Ascending aorta (tissue), 2 donors: ENCODE results near the gene RHOT2. TPM values are rescaled to one million over a fixed set of nuclear protein-coding genes. Genes with fewer than 3 reads are reported as not detected.

Source experiments
- DNase-seq, 2 donors: peaks; one replicate each; pipeline ENCODE4 v3.0.0-alpha.2; 2019; ENCODE audit warnings: low spot score in 2 of 2
- H3K27ac ChIP-seq, 2 donors: fragments of 200-600 bp; sonication (generic); one replicate each; pipeline ENCODE4 v1.5.1; 2016 to 2017; ENCODE audit warnings: mild to moderate bottlenecking in 1 of 2
- H3K27me3 ChIP-seq: fragments of 200-600 bp; sonication (generic); one replicate; pipeline ENCODE4 v1.5.1; 2017
- H3K36me3 ChIP-seq, 2 donors: fragments of 200-600 bp; sonication (generic); one replicate each; pipeline ENCODE4 v1.5.1; 2016
- H3K4me1 ChIP-seq, 2 donors: fragments of 200-600 bp; sonication (generic); one replicate each; pipeline ENCODE4 v1.5.1; 2016 to 2017; ENCODE audit warnings: mild to moderate bottlenecking in 1 of 2
- H3K4me3 ChIP-seq, 2 donors: fragments of 200-600 bp; sonication (generic); one replicate each; pipeline ENCODE4 v1.5.1; 2016 to 2017; ENCODE audit warnings: mild to moderate bottlenecking in 1 of 2
- H3K9me3 ChIP-seq, 2 donors: fragments of 200-600 bp; sonication (generic); one replicate each; pipeline ENCODE4 v1.5.1; 2016
- CTCF ChIP-seq, 3 experiments: fragments of 200-600 bp in 2 of 3; fragments of 450-650 bp in 1 of 3; sonication (generic) in 2 of 3; IDR thresholded peaks; one replicate each; pipeline ENCODE4 v1.5.1; 2016 to 2019; ENCODE audit warnings: antibody characterized with exemption in 3 of 3, mild to moderate bottlenecking in 1 of 3, moderate library complexity in 1 of 3
- intact Hi-C: fragments of 100-400 bp; cut with DNase I; formaldehyde crosslinking; loops from one replicate; pipeline ENCODE4 v1.15.1; 2023
- total RNA-seq: library from RNA; depleted of rRNA; stranded (reverse); fragments of >200 nt; gene quantifications from one replicate; pipeline ENCODE4 v1.1.0, GENCODE V29; 2016

RHOT2 gene
- total RNA-seq, 1 donor from 2014 or later, result 41.8 TPM

- Histone ChIP-seq H3K27me3 (no peaks in the 10 kb centered on the region), H3K27ac (peak within 1 kb of the TSS; percentile 83 to 87), H3K36me3 (no peaks in the 10 kb centered on the region), H3K4me3 (peak within 1 kb of the TSS; percentile 76 to 91), H3K4me1 (peaks cover 9 to 19% of the 10 kb centered on the region in 2 donors), H3K9me3 (no peaks in the 10 kb centered on the region)
- intact Hi-C loops, result loop anchor here (1.0 kb wide), 1 partner anchor 12 kb away; no protein-coding TSS in a partner anchor
- no peak for TF ChIP-seq CTCF (IDR thresholded peaks at IDR 0.05)
- peak; percentile 71 to 95 for DNase-seq
Measured at GRCh38 chr16:648781-649589, 18.9 kb upstream of the RHOT2 start, which contains the start of gene WDR90. Gene WDR90, plus strand, starts transcription at chr16:649365. Its CDS starts 52 bp downstream, at chr16:649417.

- no peaks in the 10 kb centered on the region for H3K27me3 ChIP-seq
- peak overlapping the region in 1 of 2 donors; percentile 87 for H3K27ac ChIP-seq
- H3K4me1 ChIP-seq, result peaks cover 9 to 19% of the 10 kb centered on the region in 2 donors
- no peaks in the 10 kb centered on the region for H3K36me3 ChIP-seq
- no peak for DNase-seq
- no peak for TF ChIP-seq CTCF (IDR thresholded peaks at IDR 0.05)
- H3K9me3 ChIP-seq, result no peaks in the 10 kb centered on the region
- peak overlapping the region; percentile 76 to 91 for H3K4me3 ChIP-seq
- intact Hi-C loops, result loop anchor here (1.0 kb wide), 1 partner anchor 12 kb away; no protein-coding TSS in a partner anchor
Measured at GRCh38 chr16:649631-650030, 18.3 kb upstream of the RHOT2 start.

DNA sequence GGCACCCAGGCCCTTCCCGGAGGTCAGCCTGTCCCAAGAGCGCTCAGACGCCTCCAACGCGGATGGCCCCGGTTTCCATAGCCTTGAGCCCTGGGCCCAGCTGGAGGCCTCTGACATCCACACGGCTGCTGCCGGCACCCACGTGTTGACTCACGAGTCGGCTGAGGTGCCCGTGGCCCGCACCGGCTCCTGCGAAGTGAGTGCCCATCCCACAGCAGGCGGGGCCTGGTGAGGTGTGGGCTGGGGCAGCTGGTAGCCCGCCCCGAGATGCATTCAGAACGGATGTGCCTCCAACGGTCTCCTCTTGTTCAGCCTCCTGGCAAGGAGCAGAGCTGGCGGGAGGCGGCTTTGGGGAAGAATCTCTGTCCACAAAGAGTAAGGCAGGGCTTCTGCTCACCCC, 16.1 kb upstream of the RHOT2 start:
- intact Hi-C loops, result no loop called here
- H3K9me3 ChIP-seq, result no peaks in the 10 kb centered on the region
- H3K4me3 ChIP-seq, result no peak overlapping the region
- H3K27me3 ChIP-seq, result no peaks in the 10 kb centered on the region
- no peak overlapping the region for H3K27ac ChIP-seq
- no peak for DNase-seq
- peaks cover 9 to 19% of the 10 kb centered on the region in 2 donors for H3K4me1 ChIP-seq
- no peak for TF ChIP-seq CTCF (IDR thresholded peaks at IDR 0.05)
- peaks cover 4 to 7% of the 10 kb centered on the region in 2 donors for H3K36me3 ChIP-seq

- no peaks in the 10 kb centered on the region for H3K9me3 ChIP-seq
- no peak for TF ChIP-seq CTCF (IDR thresholded peaks at IDR 0.05)
- H3K27me3 ChIP-seq, result no peaks in the 10 kb centered on the region
- peaks cover 9 to 17% of the 10 kb centered on the region in 2 donors for H3K4me1 ChIP-seq
- intact Hi-C loops, result no loop called here
- peaks cover 4 to 7% of the 10 kb centered on the region in 2 donors for H3K36me3 ChIP-seq
- no peak overlapping the region for H3K27ac ChIP-seq
- no peak for DNase-seq
- H3K4me3 ChIP-seq, result no peak overlapping the region
Measured at GRCh38 chr16:652454-653305, 15.3 kb upstream of the RHOT2 start.

DNA sequence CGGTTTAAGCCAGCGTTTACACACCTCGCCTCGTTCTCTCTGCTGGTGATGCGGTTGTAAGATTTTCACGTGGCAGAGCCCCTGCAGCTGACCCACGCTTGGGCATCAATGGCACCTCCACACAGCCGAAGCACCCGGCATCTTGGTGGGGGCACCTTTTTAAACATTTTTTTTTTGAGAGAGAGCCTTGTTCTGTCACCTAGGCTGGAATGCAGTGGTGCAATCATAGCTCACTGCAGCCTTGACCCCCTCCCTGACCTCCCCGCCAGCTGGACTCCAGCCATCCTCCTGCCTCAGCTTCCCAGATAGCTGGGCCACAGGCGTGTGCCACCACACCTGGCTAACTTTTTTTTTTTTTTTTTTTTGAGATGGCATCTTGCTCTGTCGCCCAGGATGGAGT, 13.9 kb upstream of the RHOT2 start:
- Histone ChIP-seq H3K4me1 (peaks cover 0 to 7% of the 10 kb centered on the region in 2 donors), H3K27ac (no peak overlapping the region), H3K9me3 (no peaks in the 10 kb centered on the region), H3K4me3 (no peak overlapping the region), H3K27me3 (no peaks in the 10 kb centered on the region), H3K36me3 (peaks cover 4 to 7% of the 10 kb centered on the region in 2 donors)
- no peak for DNase-seq
- no peak for TF ChIP-seq CTCF (IDR thresholded peaks at IDR 0.05)
- intact Hi-C loops, result no loop called here
